G401.6 (cell line): Measurements from ENCODE around the gene STARD3.

ENCODE experiments used
- FAIRE-seq: peaks from 2 replicates; lab custom pipeline; 2012; peaks lifted over from hg19 to GRCh38; lab: Jason Lieb, UNC

The STARD3 gene

GRCh38 chr17:39672522-39673334, 35.8 kb downstream of the STARD3 start:
- no peak for FAIRE-seq

- FAIRE-seq = no peak
Measured at GRCh38 chr17:39673335-39674081, 36.6 kb downstream of the STARD3 start.

GRCh38 chr17:39674179-39674578, 37.2 kb downstream of the STARD3 start:
- no peak for FAIRE-seq

DNA sequence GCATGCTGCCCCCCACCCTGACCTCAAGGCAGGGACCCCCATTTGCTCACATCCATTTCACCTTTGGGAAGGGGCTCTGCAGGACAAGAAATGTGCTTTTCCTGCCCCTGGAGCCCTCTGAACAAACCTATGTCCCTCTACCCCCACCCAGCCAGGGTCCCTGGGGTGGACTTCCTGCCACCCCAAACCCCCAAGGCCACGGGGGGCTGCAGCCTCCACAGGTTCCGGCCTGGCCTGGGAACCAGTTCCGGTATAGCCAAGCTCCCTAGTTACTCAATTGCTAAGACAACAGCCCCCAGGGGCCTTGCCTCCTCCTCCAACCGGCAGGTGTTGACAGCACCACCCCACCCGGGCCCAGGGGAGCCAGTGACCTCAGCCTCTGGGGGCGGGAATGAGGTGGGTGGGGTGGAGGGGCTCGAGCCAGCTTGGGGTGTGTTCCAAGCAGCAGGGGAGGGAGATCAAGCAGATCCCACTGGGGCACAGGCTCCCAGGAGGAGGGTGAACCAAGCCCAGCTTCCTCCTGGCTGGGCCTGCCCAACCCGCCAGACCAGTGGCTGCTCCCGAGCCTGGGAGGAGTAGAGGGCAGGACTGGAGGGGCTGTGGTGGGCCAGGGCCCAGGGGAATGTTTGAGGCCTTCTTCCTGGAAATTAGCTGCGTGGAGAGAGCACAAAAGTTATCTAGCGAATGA, 37.9 kb downstream of the STARD3 start:
- FAIRE-seq = no peak

- no peak for FAIRE-seq
Measured at GRCh38 chr17:39675390-39676082, 38.6 kb downstream of the STARD3 start.

- no peak for FAIRE-seq
Measured at GRCh38 chr17:39676198-39676819, 39.4 kb downstream of the STARD3 start.

GRCh38 chr17:39677072-39677471, 40.1 kb downstream of the STARD3 start:
- FAIRE-seq = no peak

GRCh38 chr17:39677542-39678339, 40.8 kb downstream of the STARD3 start:
- no peak for FAIRE-seq

GRCh38 chr17:39678340-39679116, 41.6 kb downstream of the STARD3 start:
- FAIRE-seq = no peak

GRCh38 chr17:39679521-39680192, 42.7 kb downstream of the STARD3 start:
- FAIRE-seq = no peak

DNA sequence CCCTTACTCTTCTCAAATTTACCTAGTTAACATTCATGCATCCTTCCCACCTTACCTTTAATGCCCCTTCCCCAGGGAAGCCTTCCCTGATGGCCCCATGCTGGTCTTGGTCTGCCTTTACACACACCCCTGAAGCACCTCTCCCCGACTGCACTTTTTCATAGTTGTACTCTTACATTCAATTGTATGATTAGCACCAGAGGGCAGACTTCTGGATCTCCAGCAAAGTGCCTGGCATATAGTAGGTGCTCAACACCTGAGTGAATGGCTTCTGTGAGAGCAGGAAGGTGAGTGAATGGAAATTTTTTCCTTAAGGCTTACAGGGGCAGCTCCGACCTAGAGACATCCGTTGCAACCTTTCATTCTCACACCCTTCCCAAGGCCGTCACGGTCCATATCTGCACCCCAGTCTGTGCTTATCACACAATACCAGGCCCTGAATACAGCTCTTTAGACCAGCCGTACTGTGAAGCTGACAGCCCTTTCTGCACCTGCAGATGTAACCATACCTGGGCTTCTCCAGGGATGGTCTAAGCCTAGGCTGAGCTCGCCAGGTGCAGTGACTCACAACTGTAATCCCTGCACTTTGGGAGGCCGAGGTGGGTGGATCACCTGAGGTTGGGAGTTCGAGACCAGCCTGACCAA, 46.5 kb downstream of the STARD3 start:
- no peak for FAIRE-seq

GRCh38 chr17:39684369-39685192, 47.6 kb downstream of the STARD3 start:
- FAIRE-seq = no peak

- FAIRE-seq = no peak
Measured at GRCh38 chr17:39687101-39687545, 50.2 kb downstream of the STARD3 start.

DNA sequence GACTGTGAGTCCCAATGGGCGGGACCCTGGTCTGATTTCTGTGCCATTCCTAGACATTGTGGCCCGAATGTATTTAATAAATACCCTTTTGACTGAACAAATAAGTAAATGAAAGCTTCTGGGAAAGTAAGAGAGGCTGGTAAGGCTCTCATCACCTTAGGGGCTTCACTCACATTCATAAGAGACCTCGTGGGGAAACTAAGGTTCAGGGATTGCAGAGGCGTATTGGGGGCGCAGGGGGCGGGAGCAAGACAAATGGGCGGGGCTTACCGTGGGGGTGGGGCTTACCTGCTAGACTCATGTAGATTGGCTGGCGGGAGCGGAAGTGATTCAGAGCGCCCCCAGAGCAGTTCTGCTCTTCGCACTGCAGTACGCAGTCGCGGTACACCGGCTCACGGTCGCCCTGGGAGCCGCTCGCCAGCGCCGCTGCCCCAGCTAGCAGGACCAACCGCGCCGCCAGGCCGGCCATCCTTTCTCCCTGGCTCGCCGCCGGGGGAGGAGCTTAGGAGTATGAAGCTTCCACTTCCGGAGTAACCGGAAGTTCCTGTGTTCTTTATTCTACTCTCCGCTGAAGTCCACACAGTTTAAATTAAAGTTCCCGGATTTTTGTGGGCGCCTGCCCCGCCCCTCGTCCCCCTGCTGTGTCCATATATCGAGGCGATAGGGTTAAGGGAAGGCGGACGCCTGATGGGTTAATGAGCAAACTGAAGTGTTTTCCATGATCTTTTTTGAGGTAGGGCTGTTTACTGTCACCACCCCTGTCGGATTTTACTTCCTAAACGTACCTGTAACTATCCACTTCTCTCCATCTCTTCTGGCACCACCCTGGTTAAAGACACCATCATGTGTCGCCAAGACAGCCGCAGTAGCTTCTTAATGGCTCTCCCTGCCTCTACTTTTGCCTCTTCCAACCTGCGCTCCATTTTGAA, 50.9 kb downstream of the STARD3 start, which contains the start of gene PGAP3:
PGAP3 (minus strand) TSS at position 512 of the 929 bp plus-strand sequence; CDS start at position 469, 43 bp downstream.
- peak; percentile 89 for FAIRE-seq

DNA sequence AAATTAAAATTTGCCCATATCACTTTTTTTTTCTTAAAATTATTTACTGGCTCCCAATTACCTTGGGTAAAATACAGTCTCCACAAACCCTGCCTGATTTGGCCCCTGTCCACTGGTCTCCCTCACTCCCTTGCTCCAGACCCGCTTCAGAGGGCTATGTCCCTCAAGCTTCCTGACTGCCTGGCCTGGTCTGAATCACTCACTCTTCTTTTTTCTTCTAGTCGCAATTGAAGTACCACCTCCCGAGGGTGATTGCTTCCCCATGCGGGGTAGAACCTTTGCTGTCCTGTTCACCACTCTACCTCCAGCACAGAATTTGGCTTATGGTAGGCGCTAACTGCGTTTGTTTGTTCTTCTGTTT, 51.5 kb downstream of the STARD3 start:
- no peak for FAIRE-seq

- no peak for FAIRE-seq
Measured at GRCh38 chr17:39688945-39689344, 52.0 kb downstream of the STARD3 start.

DNA sequence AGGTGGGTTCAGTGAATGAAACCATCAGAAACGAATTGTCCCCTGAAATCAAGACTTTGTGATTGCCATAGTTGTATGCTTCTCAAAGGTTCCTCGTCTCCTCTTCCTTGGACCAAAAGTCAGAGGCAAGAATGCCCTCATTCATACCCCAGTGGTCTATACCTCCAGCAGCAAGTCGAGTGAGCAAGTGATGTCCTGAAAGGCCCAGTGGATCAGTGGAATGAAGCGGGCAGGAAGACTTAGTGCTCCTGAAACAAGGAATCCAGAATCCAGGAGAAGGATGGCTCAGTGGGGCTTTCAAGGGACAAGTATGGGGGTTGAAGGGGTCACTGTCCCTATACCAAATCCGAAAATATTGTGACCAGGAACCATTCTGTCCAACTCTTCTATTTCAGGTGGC, 57.6 kb downstream of the STARD3 start:
- no peak for FAIRE-seq
